Liver (tissue), 9 donors: ENCODE measurements around the gene UAP1. TPM values are rescaled to one million over a fixed set of nuclear protein-coding genes. Genes with fewer than 3 reads are reported as not detected.

Experiments used
- DNase-seq: peaks from one replicate; pipeline ENCODE4 v3.0.0-alpha.2; 2017; ENCODE audit warnings: low spot score
- H3K27ac ChIP-seq, 2 donors: one replicate each; pipeline ENCODE4 v1.7.0; 2013; ENCODE audit warnings: inconsistent platforms in 2 of 2, low read length in 2 of 2, control low read depth in 1 of 2, low read depth in 1 of 2, mild to moderate bottlenecking in 1 of 2
- H3K27me3 ChIP-seq, 4 donors: one replicate each; pipeline versions ENCODE4 v1.6.1 to v1.7.0; 2013; ENCODE audit warnings: low read length in 3 of 4, inconsistent platforms in 1 of 4, mild to moderate bottlenecking in 1 of 4, moderate library complexity in 1 of 4; ENCODE audit not compliant: control insufficient read depth in 4 of 4, insufficient read depth in 4 of 4
- H3K36me3 ChIP-seq, 4 donors: one replicate each; pipeline versions ENCODE4 v1.6.1 to v1.7.0; 2013; ENCODE audit warnings: low read length in 3 of 4, mild to moderate bottlenecking in 3 of 4, low read depth in 1 of 4, moderate library complexity in 1 of 4; ENCODE audit not compliant: control insufficient read depth in 4 of 4, insufficient read depth in 3 of 4
- H3K4me1 ChIP-seq, 4 donors: one replicate each; pipeline versions ENCODE4 v1.6.1 to v1.7.0; 2013; ENCODE audit warnings: low read length in 3 of 4, mild to moderate bottlenecking in 3 of 4, moderate library complexity in 1 of 4; ENCODE audit not compliant: control insufficient read depth in 4 of 4, insufficient read depth in 4 of 4
- H3K4me3 ChIP-seq, 3 donors: one replicate each; pipeline versions ENCODE4 v1.6.1 to v1.7.0; 2013; ENCODE audit warnings: low read length in 3 of 3, control low read depth in 1 of 3, low read depth in 1 of 3, mild to moderate bottlenecking in 1 of 3
- H3K9ac ChIP-seq, 2 donors: one replicate each; pipeline ENCODE4 v1.7.0; 2013; ENCODE audit warnings: low read length in 2 of 2, mild to moderate bottlenecking in 2 of 2, moderate library complexity in 2 of 2, control low read depth in 1 of 2, low read depth in 1 of 2
- H3K9me3 ChIP-seq, 4 donors: one replicate each; pipeline versions ENCODE4 v1.6.1 to v1.7.0; 2013; ENCODE audit warnings: low read length in 3 of 4; ENCODE audit not compliant: control insufficient read depth in 4 of 4
- ATF3 ChIP-seq: IDR thresholded peaks from 2 replicates; pipeline ENCODE4 v1.6.1; 2016; ENCODE audit warnings: antibody characterized with exemption
- EGR1 ChIP-seq, 2 donors: IDR thresholded peaks; 2 replicates each; pipeline ENCODE4 v1.6.1; 2016 to 2018; ENCODE audit warnings: antibody characterized with exemption in 2 of 2, low read depth in 2 of 2
- FOXA2 ChIP-seq: IDR thresholded peaks from 2 replicates; pipeline ENCODE4 v1.6.1; 2016; ENCODE audit warnings: antibody characterized with exemption
- GABPA ChIP-seq, 2 donors: IDR thresholded peaks in 1 of 2; conservative IDR thresholded peaks in 1 of 2; 2 replicates each; pipeline ENCODE4 v1.6.1; 2016; ENCODE audit warnings: antibody characterized with exemption in 2 of 2, mild to moderate bottlenecking in 1 of 2, moderate library complexity in 1 of 2
- HNF4G ChIP-seq: IDR thresholded peaks from 2 replicates; pipeline ENCODE4 v1.6.1; 2016; ENCODE audit warnings: antibody characterized with exemption
- JUND ChIP-seq, 2 donors: IDR thresholded peaks; 2 replicates each; pipeline ENCODE4 v1.6.1; 2016; ENCODE audit warnings: antibody characterized with exemption in 2 of 2
- MAX ChIP-seq: IDR thresholded peaks from 2 replicates; pipeline ENCODE4 v1.6.1; 2016; ENCODE audit warnings: antibody characterized with exemption
- NR2F2 ChIP-seq: IDR thresholded peaks from 2 replicates; pipeline ENCODE4 v1.6.1; 2016; ENCODE audit warnings: antibody characterized with exemption
- REST ChIP-seq: IDR thresholded peaks from 2 replicates; pipeline ENCODE4 v1.6.1; 2016; ENCODE audit warnings: antibody characterized with exemption, mild to moderate bottlenecking
- RXRA ChIP-seq, 2 donors: IDR thresholded peaks; 2 replicates each; pipeline ENCODE4 v1.6.1; 2017 to 2018; ENCODE audit warnings: antibody characterized with exemption in 2 of 2, mild to moderate bottlenecking in 1 of 2
- SP1 ChIP-seq: IDR thresholded peaks from 2 replicates; pipeline ENCODE4 v1.6.1; 2018; ENCODE audit warnings: antibody characterized with exemption, mild to moderate bottlenecking
- TAF1 ChIP-seq: conservative IDR thresholded peaks from 2 replicates; pipeline ENCODE4 v1.6.1; 2016; ENCODE audit warnings: antibody characterized with exemption, mild to moderate bottlenecking
- YY1 ChIP-seq: IDR thresholded peaks from 2 replicates; pipeline ENCODE4 v1.6.1; 2016; ENCODE audit warnings: antibody characterized with exemption, mild to moderate bottlenecking
- ZBTB33 ChIP-seq: IDR thresholded peaks from 2 replicates; pipeline ENCODE4 v1.6.1; 2016; ENCODE audit warnings: antibody characterized with exemption
- WGBS: extraction: QIAGEN DNeasy Blood & Tissue Kit; methylation state at CpG from one replicate; pipeline ENCODE4 v1.1.7; 2013; 5-methylcytosine and 5-hydroxymethylcytosine counted together
- polyA plus RNA-seq, 2 donors: library from polyadenylated mRNA; stranded (reverse) in 1 of 2; unstranded in 1 of 2; fragments of 200-250 nt in 1 of 2; fragments of >200 nt in 1 of 2; fragmentation: Nextera tagmentation in 1 of 2; extraction: Ambion mirVana in 1 of 2; gene quantifications; one replicate each; pipeline versions ENCODE4 v1.2.1 to v1.2.3, GENCODE V29; 2013 to 2015
- total RNA-seq, 2 donors: library from RNA; depleted of rRNA; stranded (reverse); fragments of >200 nt; gene quantifications; one replicate each; pipeline ENCODE4 v1.2.3, GENCODE V29; 2014
- donor health status: healthy.
- donor health status: healthy.
- donor health status: healthy.
- donor health status: healthy.
- donor health status: healthy.

UAP1 gene
- total and polyA plus RNA-seq, 4 donors = 28.9 to 120 (median 51.7) TPM

GRCh38 chr1:162535501-162535900 is 26.0 kb upstream of the UAP1 start:
- TF ChIP-seq TAF1 (no peak), ZBTB33 (no peak), SP1 (no peak), REST (no peak)

GRCh38 chr1:162536511-162536910 is 25.0 kb upstream of the UAP1 start:
- H3K27me3 ChIP-seq = no peaks in the 10 kb centered on the region
- no peak for DNase-seq
- H3K27ac ChIP-seq = no peak overlapping the region
- H3K9me3 ChIP-seq = no peaks in the 10 kb centered on the region
- H3K4me3 ChIP-seq = no peak overlapping the region
- H3K9ac ChIP-seq = no peak overlapping the region
- H3K36me3 ChIP-seq = no peaks in the 10 kb centered on the region
- TF ChIP-seq MAX (no peak), GABPA (IDR thresholded peaks at IDR 0.05 in 1 of 2, conservative IDR thresholded peaks at IDR 0.05 in 1 of 2) (no peak), EGR1 (IDR thresholded peaks at IDR 0.05; ENCODE audit: low read depth in 2 of 2) (no peak), ATF3 (no peak), SP1 (no peak), RXRA (IDR thresholded peaks at IDR 0.05) (no peak), TAF1 (no peak), ZBTB33 (no peak), HNF4G (no peak), REST (no peak), JUND (IDR thresholded peaks at IDR 0.05) (no peak), FOXA2 (no peak), NR2F2 (no peak), YY1 (no peak)
- H3K4me1 ChIP-seq = no peaks in the 10 kb centered on the region
- WGBS = 97% methylated on average over 2 of the region's 2 CpGs

More at GRCh38 chr1:162535501-162535900, 26.0 kb upstream of the UAP1 start:
- no peak for DNase-seq
- no peak overlapping the region for H3K4me3 ChIP-seq
- H3K27ac ChIP-seq = no peak overlapping the region
- no peaks in the 10 kb centered on the region for H3K9me3 ChIP-seq
- no peaks in the 10 kb centered on the region for H3K4me1 ChIP-seq
- H3K36me3 ChIP-seq = no peaks in the 10 kb centered on the region
- 77% methylated on average over 1 of the region's 1 CpG for WGBS
- H3K9ac ChIP-seq = no peak overlapping the region
- no peaks in the 10 kb centered on the region for H3K27me3 ChIP-seq
